Adipocyte (in vitro differentiated cells): Measurements from ENCODE around the gene ATF6B.

Experiments
- DNase-seq: peaks from one replicate; pipeline ENCODE4 v3.0.0-alpha.2; 2015; ENCODE audit warnings: low read depth
- H3K27me3 ChIP-seq: replicated peaks from 2 replicates; pipeline ENCODE4 v1.7.0; 2013; ENCODE audit warnings: mild to moderate bottlenecking, low read length, moderate library complexity; ENCODE audit not compliant: control insufficient read depth, insufficient read depth
- H3K36me3 ChIP-seq: 2 replicates; pipeline ENCODE4 v1.7.0; 2013; ENCODE audit warnings: low read length, mild to moderate bottlenecking, moderate library complexity; ENCODE audit not compliant: control insufficient read depth, insufficient read depth, severe bottlenecking
- H3K4me1 ChIP-seq: 2 replicates; pipeline ENCODE4 v1.7.0; 2013; ENCODE audit warnings: mild to moderate bottlenecking, low read length, moderate library complexity; ENCODE audit not compliant: control insufficient read depth, insufficient read depth
- H3K4me3 ChIP-seq: 2 replicates; pipeline ENCODE4 v1.7.0; 2013; ENCODE audit warnings: mild to moderate bottlenecking, low read length, moderate library complexity
- H3K9ac ChIP-seq: 2 replicates; pipeline ENCODE4 v1.7.0; 2013; ENCODE audit warnings: mild to moderate bottlenecking, low read length, moderate library complexity
- H3K9me3 ChIP-seq: 2 replicates; pipeline ENCODE4 v1.7.0; 2013; ENCODE audit warnings: mild to moderate bottlenecking, low read length, moderate library complexity; ENCODE audit not compliant: control insufficient read depth

Gene ATF6B

GRCh38 chr6:32127717-32128592, at the start of gene ATF6B:
TSS of gene ATF6B (minus strand) at chr6:32128246. CDS start at chr6:32128207, 39 bp downstream.
- Histone ChIP-seq H3K4me1 (peaks cover 22% of the 10 kb centered on the region), H3K9ac (peak within 1 kb of the TSS; percentile 100), H3K27me3 (no peaks in the 10 kb centered on the region), H3K9me3 (no peaks in the 10 kb centered on the region), H3K4me3 (peak within 1 kb of the TSS; percentile 99), H3K36me3 (peaks cover 33% of the 10 kb centered on the region)
- DNase-seq = peak; percentile 100

GRCh38 chr6:32177183-32177787, 49.2 kb upstream of the ATF6B start:
- H3K4me3 ChIP-seq = peak overlapping the region; percentile 97
- H3K36me3 ChIP-seq = peaks cover 20% of the 10 kb centered on the region
- H3K27me3 ChIP-seq = no peaks in the 10 kb centered on the region
- DNase-seq = no peak
- H3K9ac ChIP-seq = peak overlapping the region; percentile 92
- no peaks in the 10 kb centered on the region for H3K9me3 ChIP-seq
- peaks cover 35% of the 10 kb centered on the region for H3K4me1 ChIP-seq

- Histone ChIP-seq H3K9me3 (no peaks in the 10 kb centered on the region), H3K4me1 (peaks cover 35% of the 10 kb centered on the region), H3K9ac (peak overlapping the region; percentile 92), H3K36me3 (peaks cover 18% of the 10 kb centered on the region), H3K4me3 (peak overlapping the region; percentile 97), H3K27me3 (no peaks in the 10 kb centered on the region)
- DNase-seq = peak; percentile 68
Observed at GRCh38 chr6:32176476-32177182, 48.6 kb upstream of the ATF6B start.

GRCh38 chr6:32175711-32176475, 47.8 kb upstream of the ATF6B start, which contains the start of gene AGPAT1:
TSS of gene AGPAT1 (minus strand) at chr6:32176084. CDS start at chr6:32171496, 4,588 bp downstream.
- peak; percentile 99 for DNase-seq
- Histone ChIP-seq H3K4me1 (peaks cover 35% of the 10 kb centered on the region), H3K9me3 (no peaks in the 10 kb centered on the region)

GRCh38 chr6:32175322-32175710, 47.3 kb upstream of the ATF6B start:
- peak overlapping the region; percentile 98 for H3K9ac ChIP-seq
- no peaks in the 10 kb centered on the region for H3K27me3 ChIP-seq
- peaks cover 35% of the 10 kb centered on the region for H3K4me1 ChIP-seq
- peak overlapping the region; percentile 97 for H3K4me3 ChIP-seq
- DNase-seq = no peak
- H3K9me3 ChIP-seq = no peaks in the 10 kb centered on the region
- H3K36me3 ChIP-seq = peaks cover 12% of the 10 kb centered on the region

More at GRCh38 chr6:32175711-32176475, 47.8 kb upstream of the ATF6B start, which contains the start of gene AGPAT1:
- peaks cover 13% of the 10 kb centered on the region for H3K36me3 ChIP-seq
- peak within 1 kb of the TSS; percentile 97 for H3K4me3 ChIP-seq
- peak within 1 kb of the TSS; percentile 98 for H3K9ac ChIP-seq
- no peaks in the 10 kb centered on the region for H3K27me3 ChIP-seq

- no peak for DNase-seq
- peaks cover 34% of the 10 kb centered on the region for H3K4me1 ChIP-seq
- no peak overlapping the region for H3K4me3 ChIP-seq
Observed at GRCh38 chr6:32174416-32174815, 46.4 kb upstream of the ATF6B start.

GRCh38 chr6:32173051-32173727, 45.1 kb upstream of the ATF6B start:
- Histone ChIP-seq H3K9me3 (no peaks in the 10 kb centered on the region), H3K36me3 (peaks cover 19% of the 10 kb centered on the region), H3K4me3 (no peak overlapping the region), H3K27me3 (no peaks in the 10 kb centered on the region), H3K9ac (no peak overlapping the region), H3K4me1 (peaks cover 32% of the 10 kb centered on the region)
- no peak for DNase-seq

More at GRCh38 chr6:32174416-32174815, 46.4 kb upstream of the ATF6B start:
- H3K36me3 ChIP-seq = peaks cover 13% of the 10 kb centered on the region
- H3K9ac ChIP-seq = no peak overlapping the region
- H3K9me3 ChIP-seq = no peaks in the 10 kb centered on the region
- no peaks in the 10 kb centered on the region for H3K27me3 ChIP-seq

DNA sequence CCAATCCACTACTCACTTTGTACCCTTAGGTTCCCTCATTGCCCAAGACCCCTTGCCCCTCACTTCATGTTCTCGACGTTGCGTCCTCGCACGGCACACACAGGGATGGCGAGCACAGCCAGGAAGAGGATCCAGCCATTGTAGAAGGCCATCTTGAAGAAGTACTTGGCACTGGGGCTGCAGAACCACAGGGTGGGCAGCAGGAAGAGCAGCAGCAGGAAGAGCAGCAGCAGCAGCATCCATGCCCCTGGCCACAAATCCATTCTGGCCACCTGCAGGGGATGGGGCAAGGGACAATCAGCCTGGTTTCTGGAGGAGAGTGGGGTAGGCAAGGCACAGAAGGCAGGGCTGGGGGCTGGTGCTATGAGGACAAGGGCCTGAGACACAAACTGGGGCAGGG, 43.2 kb upstream of the ATF6B start:
- DNase-seq = no peak
- H3K4me1 ChIP-seq = peaks cover 19% of the 10 kb centered on the region
- H3K4me3 ChIP-seq = no peak overlapping the region
- H3K9me3 ChIP-seq = no peaks in the 10 kb centered on the region
- H3K36me3 ChIP-seq = peaks cover 35% of the 10 kb centered on the region
- no peak overlapping the region for H3K9ac ChIP-seq
- no peaks in the 10 kb centered on the region for H3K27me3 ChIP-seq

DNA sequence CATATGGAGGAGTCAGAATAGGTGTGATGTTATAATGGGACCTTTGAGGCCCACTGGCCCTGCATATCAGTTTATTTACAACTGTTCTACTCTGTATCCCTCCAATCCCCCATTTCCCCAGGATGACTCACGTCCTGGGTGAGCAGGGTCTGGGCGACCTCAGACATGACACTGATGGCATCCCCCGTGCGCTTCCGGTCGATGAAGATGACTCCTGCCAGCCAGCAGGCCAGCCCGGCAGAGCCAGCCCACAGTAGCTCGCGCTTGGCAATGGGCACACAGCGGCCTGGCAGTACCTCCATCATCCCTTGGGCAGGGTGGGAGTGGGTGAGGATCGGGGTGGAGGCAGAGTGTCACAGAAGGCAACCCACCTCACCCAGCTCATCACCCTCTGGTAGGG, 42.2 kb upstream of the ATF6B start:
- H3K4me3 ChIP-seq = no peak overlapping the region
- H3K4me1 ChIP-seq = peaks cover 15% of the 10 kb centered on the region
- H3K36me3 ChIP-seq = peaks cover 36% of the 10 kb centered on the region
- no peak overlapping the region for H3K9ac ChIP-seq
- no peaks in the 10 kb centered on the region for H3K27me3 ChIP-seq
- no peaks in the 10 kb centered on the region for H3K9me3 ChIP-seq
- no peak for DNase-seq
